ENCODE measurements around the gene IL6R.

IL6R gene

DNA sequence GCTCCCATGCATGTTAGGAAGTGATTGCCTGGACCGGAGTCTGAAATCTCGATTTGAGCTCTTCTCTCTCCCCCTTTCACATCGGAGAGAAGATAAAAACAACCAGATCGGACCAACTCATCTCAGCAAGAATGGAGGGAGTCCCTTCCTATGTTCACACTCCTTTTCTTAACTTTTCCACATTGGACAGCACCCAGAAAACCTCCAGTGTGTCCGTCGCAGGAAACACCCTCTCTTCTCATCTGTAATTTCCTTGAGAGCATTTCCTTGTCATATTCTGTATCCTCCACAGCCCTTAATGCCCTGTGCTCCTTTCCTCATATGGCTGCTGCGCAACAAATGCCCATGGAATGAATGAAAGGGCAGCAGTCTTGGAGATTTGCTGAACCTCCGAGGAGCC is 95.4 kb downstream of the IL6R start:
- Histone ChIP-seq H4K20me1 (ENCODE audit: insufficient read depth, low read length) (no peaks in the 10 kb centered on the region), H3K79me2 (ENCODE audit: low read length) (no peaks in the 10 kb centered on the region), H3K4me2 (ENCODE audit: low read length) (no peak overlapping the region), H3K9me3 (ENCODE audit: insufficient read depth, low read length) (no peaks in the 10 kb centered on the region), H3K27ac (ENCODE audit: low read length) (no peak overlapping the region), H3K4me3 (ENCODE audit: low read length) (no peak overlapping the region), H2AFZ (ENCODE audit: low read depth, low read length) (no peak overlapping the region), H3K9ac (ENCODE audit: low read length) (no peak overlapping the region), H3K27me3 (ENCODE audit: low read depth, low read length) (peaks cover 16% of the 10 kb centered on the region), H3K4me1 (ENCODE audit: low read length) (peaks cover 14% of the 10 kb centered on the region), H3K36me3 (replicated peaks; ENCODE audit: low read depth, low read length) (no peaks in the 10 kb centered on the region)
- TF ChIP-seq EZH2phosphoT487 (IDR thresholded peaks at IDR 0.05; ENCODE audit: low read depth), result no peak
- TF ChIP-seq, protein P1, sequence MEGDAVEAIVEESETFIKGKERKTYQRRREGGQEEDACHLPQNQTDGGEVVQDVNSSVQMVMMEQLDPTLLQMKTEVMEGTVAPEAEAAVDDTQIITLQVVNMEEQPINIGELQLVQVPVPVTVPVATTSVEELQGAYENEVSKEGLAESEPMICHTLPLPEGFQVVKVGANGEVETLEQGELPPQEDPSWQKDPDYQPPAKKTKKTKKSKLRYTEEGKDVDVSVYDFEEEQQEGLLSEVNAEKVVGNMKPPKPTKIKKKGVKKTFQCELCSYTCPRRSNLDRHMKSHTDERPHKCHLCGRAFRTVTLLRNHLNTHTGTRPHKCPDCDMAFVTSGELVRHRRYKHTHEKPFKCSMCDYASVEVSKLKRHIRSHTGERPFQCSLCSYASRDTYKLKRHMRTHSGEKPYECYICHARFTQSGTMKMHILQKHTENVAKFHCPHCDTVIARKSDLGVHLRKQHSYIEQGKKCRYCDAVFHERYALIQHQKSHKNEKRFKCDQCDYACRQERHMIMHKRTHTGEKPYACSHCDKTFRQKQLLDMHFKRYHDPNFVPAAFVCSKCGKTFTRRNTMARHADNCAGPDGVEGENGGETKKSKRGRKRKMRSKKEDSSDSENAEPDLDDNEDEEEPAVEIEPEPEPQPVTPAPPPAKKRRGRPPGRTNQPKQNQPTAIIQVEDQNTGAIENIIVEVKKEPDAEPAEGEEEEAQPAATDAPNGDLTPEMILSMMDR (IDR thresholded peaks at IDR 0.05; ENCODE audit: low read depth, low read length), result no peak

DNA sequence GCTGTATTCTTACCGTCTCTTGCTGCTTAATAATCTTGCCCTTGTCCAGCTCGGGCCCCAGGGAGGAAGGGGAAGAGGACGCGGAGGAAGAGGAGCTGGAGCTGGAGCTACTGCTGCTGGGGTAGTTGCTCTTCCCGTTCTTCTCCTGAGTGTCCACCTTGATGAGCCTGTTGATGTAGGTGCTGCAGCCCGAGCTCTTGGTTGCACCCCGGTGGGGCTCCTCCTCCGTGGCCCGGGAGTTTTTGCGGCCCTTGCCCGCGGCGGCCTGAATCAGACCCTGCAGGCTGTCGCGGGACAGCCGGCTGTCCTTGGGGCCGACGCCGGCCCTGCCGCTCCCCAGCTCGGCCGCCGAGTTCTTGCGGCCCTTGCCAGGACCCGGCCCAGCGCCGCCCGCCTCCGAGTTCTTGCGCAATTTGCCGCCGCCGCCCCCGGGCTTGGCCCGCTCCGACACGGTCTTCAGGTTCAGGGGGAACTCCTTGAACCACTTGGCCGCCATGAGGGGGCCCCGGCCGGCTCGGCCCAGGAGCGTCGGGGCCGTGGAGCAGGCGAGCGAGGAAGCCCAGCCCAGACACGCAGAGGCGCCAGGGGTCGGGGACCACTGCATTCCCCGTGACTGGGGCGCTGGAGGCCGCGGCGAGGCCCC is 96.4 kb downstream of the IL6R start:
- Histone ChIP-seq H3K4me2 (ENCODE audit: low read length) (no peak overlapping the region), H3K4me1 (ENCODE audit: low read length) (peaks cover 7% of the 10 kb centered on the region), H3K79me2 (ENCODE audit: low read length) (no peaks in the 10 kb centered on the region), H3K9me3 (ENCODE audit: insufficient read depth, low read length) (no peaks in the 10 kb centered on the region), H2AFZ (ENCODE audit: low read depth, low read length) (no peak overlapping the region), H3K9ac (ENCODE audit: low read length) (no peak overlapping the region), H4K20me1 (ENCODE audit: insufficient read depth, low read length) (no peaks in the 10 kb centered on the region), H3K27me3 (ENCODE audit: low read depth, low read length) (peaks cover 16% of the 10 kb centered on the region), H3K4me3 (ENCODE audit: low read length) (no peak overlapping the region), H3K36me3 (replicated peaks; ENCODE audit: low read depth, low read length) (no peaks in the 10 kb centered on the region), H3K27ac (ENCODE audit: low read length) (no peak overlapping the region)
- TF ChIP-seq EZH2phosphoT487 (IDR thresholded peaks at IDR 0.05; ENCODE audit: low read depth), result no peak
- TF ChIP-seq, protein P1 (IDR thresholded peaks at IDR 0.05; ENCODE audit: low read depth, low read length), result no peak

DNA sequence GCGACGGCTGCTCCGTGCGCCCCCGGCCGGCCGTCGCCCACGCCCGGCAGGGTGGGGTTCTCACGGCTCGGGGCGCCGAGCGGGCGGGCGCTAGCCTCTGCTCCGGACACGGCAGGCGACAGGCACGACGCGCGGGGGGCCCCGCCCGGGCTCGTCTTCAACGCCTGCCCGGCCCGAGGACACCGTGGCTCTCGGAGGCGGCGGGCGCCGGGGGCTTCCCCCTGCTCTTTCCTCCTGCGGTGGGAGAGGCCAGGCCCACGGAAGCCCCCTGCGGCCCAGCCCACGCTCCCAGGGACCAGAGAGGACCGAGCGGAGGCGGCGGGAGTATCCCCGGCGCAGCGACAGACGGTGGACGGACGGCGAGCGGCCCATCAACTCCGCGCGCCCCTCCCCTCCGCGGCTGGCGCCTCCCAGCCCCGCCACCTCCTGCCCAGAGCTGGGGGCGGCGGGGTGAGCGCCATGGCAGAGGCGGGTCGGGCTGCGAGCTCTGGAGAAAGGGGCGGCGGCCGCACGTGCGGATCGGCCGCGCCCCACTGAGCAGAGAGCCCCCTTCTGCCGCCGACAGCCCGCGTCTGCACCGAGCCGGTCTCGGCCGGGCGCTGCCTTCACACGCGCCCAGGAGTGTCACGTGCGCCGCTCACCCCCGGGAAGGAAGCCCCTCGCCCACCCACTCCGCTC is 97.1 kb downstream of the IL6R start, which contains the start of the genes SHE and TDRD10:
Gene SHE (minus strand): TSS at position 347 of the 678 bp plus-strand sequence. CDS start 386 bp downstream, outside the sequence.
Gene TDRD10 (plus strand): TSS at position 154 of the 678 bp plus-strand sequence. CDS start 4,685 bp downstream, outside the sequence.
- no peaks in the 10 kb centered on the region for H3K79me2 ChIP-seq (ENCODE audit: low read length)
- TF ChIP-seq, protein P1 (IDR thresholded peaks at IDR 0.05; ENCODE audit: low read depth, low read length), result no peak
- TF ChIP-seq EZH2phosphoT487 (IDR thresholded peaks at IDR 0.05; ENCODE audit: low read depth), result no peak
- H3K27me3 ChIP-seq (ENCODE audit: low read depth, low read length), result peaks cover 16% of the 10 kb centered on the region
- no peak within 1 kb of the TSS for H3K9ac ChIP-seq (ENCODE audit: low read length)
- H3K4me3 ChIP-seq (ENCODE audit: low read length), result no peak within 1 kb of the TSS
- peaks cover under 1% of the 10 kb centered on the region for H3K4me1 ChIP-seq (ENCODE audit: low read length)
- no peak within 1 kb of the TSS for H3K4me2 ChIP-seq (ENCODE audit: low read length)
- no peaks in the 10 kb centered on the region for H4K20me1 ChIP-seq (ENCODE audit: insufficient read depth, low read length)
- no peak within 1 kb of the TSS for H2AFZ ChIP-seq (ENCODE audit: low read depth, low read length)
- no peak within 1 kb of the TSS for H3K27ac ChIP-seq (ENCODE audit: low read length)
- no peaks in the 10 kb centered on the region for H3K9me3 ChIP-seq (ENCODE audit: insufficient read depth, low read length)
- no peaks in the 10 kb centered on the region for H3K36me3 ChIP-seq (replicated peaks; ENCODE audit: low read depth, low read length)

DNA sequence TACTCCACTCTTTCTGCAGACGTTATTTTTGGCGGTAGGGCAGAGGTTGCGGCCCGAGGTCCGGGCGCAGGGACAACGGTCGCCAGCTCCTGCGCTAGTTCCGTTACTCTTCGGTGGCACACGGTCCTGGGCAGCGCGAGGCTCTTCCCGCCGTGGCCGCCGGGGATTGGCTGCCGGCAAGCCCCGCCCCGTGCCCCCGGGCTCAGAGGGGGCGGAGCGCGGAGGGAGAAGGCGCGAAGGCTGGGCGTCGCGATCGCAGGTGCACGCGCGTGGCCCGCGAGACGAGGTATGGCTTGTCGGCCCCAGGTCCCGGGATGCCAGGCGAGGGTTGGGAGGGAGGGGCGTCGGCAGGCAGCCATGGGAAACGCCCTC is 97.6 kb downstream of the IL6R start:
- no peak for TF ChIP-seq EZH2phosphoT487 (IDR thresholded peaks at IDR 0.05; ENCODE audit: low read depth)
- TF ChIP-seq, protein P1 (IDR thresholded peaks at IDR 0.05; ENCODE audit: low read depth, low read length), result no peak
- no peak overlapping the region for H2AFZ ChIP-seq (ENCODE audit: low read depth, low read length)
- no peaks in the 10 kb centered on the region for H3K4me1 ChIP-seq (ENCODE audit: low read length)
- peaks cover 16% of the 10 kb centered on the region for H3K27me3 ChIP-seq (ENCODE audit: low read depth, low read length)
- no peaks in the 10 kb centered on the region for H3K79me2 ChIP-seq (ENCODE audit: low read length)
- no peak overlapping the region for H3K4me2 ChIP-seq (ENCODE audit: low read length)
- no peaks in the 10 kb centered on the region for H4K20me1 ChIP-seq (ENCODE audit: insufficient read depth, low read length)
- H3K4me3 ChIP-seq (ENCODE audit: low read length), result no peak overlapping the region
- H3K36me3 ChIP-seq (replicated peaks; ENCODE audit: low read depth, low read length), result no peaks in the 10 kb centered on the region
- no peaks in the 10 kb centered on the region for H3K9me3 ChIP-seq (ENCODE audit: insufficient read depth, low read length)
- H3K9ac ChIP-seq (ENCODE audit: low read length), result no peak overlapping the region
- no peak overlapping the region for H3K27ac ChIP-seq (ENCODE audit: low read length)

Data from OCI-LY3 (cell line).